ENCODE measurements around the gene TSPAN16.

- no peak for TF ChIP-seq CTCF (IDR thresholded peaks at IDR 0.05; ENCODE audit: low read length)
- TF ChIP-seq EZH2 (IDR thresholded peaks at IDR 0.05; ENCODE audit: borderline replicate concordance, low read length), result no peak
Observed at GRCh38 chr19:11359421-11359820, 63.5 kb downstream of the TSPAN16 start.
